GM11168 (cell line): ENCODE results near the gene RAB31.

Experiments used
- in situ Hi-C: fragments of 300-500 bp; cut with MboI; formaldehyde crosslinking; loops from one replicate; pipeline ENCODE4 v1.12.0; 2022; ENCODE audit warnings: low sequenced_read_pairs; ENCODE audit not compliant: unreplicated experiment

RAB31 gene

GRCh38 chr18:9779630-9780029, 71.5 kb downstream of the RAB31 start:
- in situ Hi-C loops = no loop called here

- in situ Hi-C loops = no loop called here
These were observed 74.2 kb downstream of the RAB31 start for GRCh38 chr18:9782073-9782857.

- in situ Hi-C loops = no loop called here
These were observed 78.5 kb downstream of the RAB31 start for GRCh38 chr18:9786631-9787030.

- in situ Hi-C loops = no loop called here
These were observed 78.9 kb downstream of the RAB31 start for GRCh38 chr18:9787036-9787435.

GRCh38 chr18:9787712-9788111, 79.6 kb downstream of the RAB31 start:
- in situ Hi-C loops = no loop called here

- in situ Hi-C loops = no loop called here
These were observed 80.0 kb downstream of the RAB31 start for GRCh38 chr18:9788140-9788539.

GRCh38 chr18:9788860-9789259, 80.8 kb downstream of the RAB31 start:
- in situ Hi-C loops = no loop called here

GRCh38 chr18:9790261-9790660, 82.2 kb downstream of the RAB31 start:
- in situ Hi-C loops = no loop called here

GRCh38 chr18:9791991-9792390, 83.9 kb downstream of the RAB31 start:
- in situ Hi-C loops = no loop called here

- in situ Hi-C loops = no loop called here
These were observed 84.6 kb downstream of the RAB31 start for GRCh38 chr18:9792565-9793245.

GRCh38 chr18:9796011-9796410, 87.9 kb downstream of the RAB31 start:
- in situ Hi-C loops = no loop called here

GRCh38 chr18:9796935-9797549, 88.9 kb downstream of the RAB31 start:
- in situ Hi-C loops = no loop called here

GRCh38 chr18:9802175-9803062, 94.3 kb downstream of the RAB31 start:
- in situ Hi-C loops = no loop called here

- in situ Hi-C loops = no loop called here
These were observed 95.1 kb downstream of the RAB31 start for GRCh38 chr18:9803063-9803697.

GRCh38 chr18:9803698-9804516, 95.8 kb downstream of the RAB31 start:
- in situ Hi-C loops = no loop called here

- in situ Hi-C loops = no loop called here
These were observed 96.5 kb downstream of the RAB31 start for GRCh38 chr18:9804517-9805104.

GRCh38 chr18:9806905-9807304, 98.8 kb downstream of the RAB31 start:
- in situ Hi-C loops = no loop called here

GRCh38 chr18:9808295-9809241, 100.5 kb downstream of the RAB31 start:
- in situ Hi-C loops = no loop called here
